ENCODE measurements around the gene ZNF836. TPM values are rescaled to one million over a fixed set of nuclear protein-coding genes. Genes with fewer than 3 reads are reported as not detected.

Gene ZNF836
- total RNA-seq, 1 experiment from 2014 or later: 28.8 TPM

- TF ChIP-seq ZNF512 (CRISPR knock-in tag; IDR thresholded peaks at IDR 0.05; ENCODE audit: borderline replicate concordance) (no peak), ZBTB43 (CRISPR knock-in tag; IDR thresholded peaks at IDR 0.05) (no peak), NR3C1 (CRISPR knock-in tag; conservative IDR thresholded peaks at IDR 0.05; ENCODE audit: low read depth) (no peak), ZNF416 (CRISPR knock-in tag; IDR thresholded peaks at IDR 0.05) (no peak), GRHL2 (CRISPR knock-in tag; IDR thresholded peaks at IDR 0.05; ENCODE audit: insufficient replicate concordance, severe bottlenecking) (no peak)
Observed at GRCh38 chr19:52200044-52200443, 28.6 kb upstream of the ZNF836 start (continued).

- H3K36me3 Mint-ChIP-seq: peaks cover 60% of the 10 kb centered on the region
- ChIA-PET CTCF (no interaction called here), POLR2A (no interaction called here)
- H3K27ac Mint-ChIP-seq: no peak overlapping the region
- H3K9me3 Mint-ChIP-seq: no peaks in the 10 kb centered on the region
- H3K27me3 Mint-ChIP-seq (ENCODE audit: low read depth): no peaks in the 10 kb centered on the region
- DNase-seq (ENCODE audit: low spot score) (no peak), ATAC-seq (no peak)
- no peak for TF ChIP-seq ZNF138 (CRISPR knock-in tag; conservative IDR thresholded peaks at IDR 0.05)
- TF ChIP-seq ZNF121 (CRISPR knock-in tag; IDR thresholded peaks at IDR 0.05): no peak
- TF ChIP-seq ZMAT4 (CRISPR knock-in tag; IDR thresholded peaks at IDR 0.05): no peak
- TF ChIP-seq NFYB (CRISPR knock-in tag; conservative IDR thresholded peaks at IDR 0.05; ENCODE audit: low read depth): no peak
- TF ChIP-seq GTF2I (CRISPR knock-in tag; conservative IDR thresholded peaks at IDR 0.05): no peak
- no peak for TF ChIP-seq OVOL2 (CRISPR knock-in tag; IDR thresholded peaks at IDR 0.05; ENCODE audit: borderline replicate concordance)
- no peak for TF ChIP-seq MYBL2 (CRISPR knock-in tag; IDR thresholded peaks at IDR 0.05)
- TF ChIP-seq ZNF317 (CRISPR knock-in tag; IDR thresholded peaks at IDR 0.05; ENCODE audit: borderline replicate concordance, low read depth): no peak
- H3K4me1 Mint-ChIP-seq: peaks cover 14% of the 10 kb centered on the region
- H3K4me3 Mint-ChIP-seq: no peak overlapping the region
Observed at GRCh38 chr19:52198678-52199077, 27.3 kb upstream of the ZNF836 start.

- CTCF ChIA-PET: no interaction called here
- POLR2A ChIA-PET: no interaction called here
- Mint-ChIP-seq H3K9me3 (no peaks in the 10 kb centered on the region), H3K4me3 (no peak overlapping the region), H3K27ac (no peak overlapping the region), H3K4me1 (peaks cover 16% of the 10 kb centered on the region), H3K36me3 (peaks cover 56% of the 10 kb centered on the region), H3K27me3 (ENCODE audit: low read depth) (no peaks in the 10 kb centered on the region; the same call in 1 of the 2 replicates)
- ATAC-seq: no peak
- TF ChIP-seq KAT7 (CRISPR knock-in tag; IDR thresholded peaks at IDR 0.05; ENCODE audit: borderline replicate concordance): no peak
- no peak for TF ChIP-seq SP1 (CRISPR knock-in tag; conservative IDR thresholded peaks at IDR 0.05)
- TF ChIP-seq TEAD1 (CRISPR knock-in tag; IDR thresholded peaks at IDR 0.05): no peak
- TF ChIP-seq PRDM15 (CRISPR knock-in tag; IDR thresholded peaks at IDR 0.05): no peak
- TF ChIP-seq CBFB (CRISPR knock-in tag; IDR thresholded peaks at IDR 0.05; ENCODE audit: low read depth): no peak
- no peak for TF ChIP-seq ZBTB21 (CRISPR knock-in tag; IDR thresholded peaks at IDR 0.05; ENCODE audit: borderline replicate concordance)
- DNase-seq (ENCODE audit: low spot score): no peak
Observed at GRCh38 chr19:52197964-52198363, 26.5 kb upstream of the ZNF836 start.

Measured in WTC11 (cell line).